ENCODE results near the gene IRF6. TPM values are rescaled to one million over a fixed set of nuclear protein-coding genes. Genes with fewer than 3 reads are reported as not detected.

Gene IRF6
- polyA plus RNA-seq, 1 donor from 2014 or later: not detected

- Histone ChIP-seq H4K20me1 (ENCODE audit: insufficient read depth) (no peaks in the 10 kb centered on the region), H3K4me3 (ENCODE audit: low read length) (no peak overlapping the region), H2AFZ (ENCODE audit: low read depth, low read length) (no peak overlapping the region), H3K9me2 (ENCODE audit: insufficient read depth, low read length) (no peaks in the 10 kb centered on the region), H3K27ac (ENCODE audit: low read length) (no peak overlapping the region), H3K79me2 (replicated peaks; ENCODE audit: insufficient read depth, low read length) (no peaks in the 10 kb centered on the region), H3K27me3 (ENCODE audit: insufficient read depth, low read depth, low read length) (no peaks in the 10 kb centered on the region), H3K9me3 (ENCODE audit: low read length) (no peaks in the 10 kb centered on the region), H3K9ac (ENCODE audit: low read length) (no peak overlapping the region), H3F3A (ENCODE audit: insufficient read depth, low read length, poor library complexity, severe bottlenecking) (no peaks in the 10 kb centered on the region), H3K36me3 (ENCODE audit: insufficient read depth, low read length) (no peaks in the 10 kb centered on the region), H3K4me2 (ENCODE audit: low read length) (no peak overlapping the region)
- TF ChIP-seq EP300 (conservative IDR thresholded peaks at IDR 0.05; ENCODE audit: poor library complexity, severe bottlenecking) (no peak), REST (IDR thresholded peaks at IDR 0.05; ENCODE audit: borderline replicate concordance) (no peak), EZH2 (IDR thresholded peaks at IDR 0.05; ENCODE audit: borderline replicate concordance, insufficient read depth, low read length, poor library complexity, severe bottlenecking) (no peak), CTCF (IDR thresholded peaks at IDR 0.05; ENCODE audit: poor library complexity, severe bottlenecking) (no peak), MXI1 (conservative IDR thresholded peaks at IDR 0.05; ENCODE audit: poor library complexity, severe bottlenecking) (no peak), RAD21 (conservative IDR thresholded peaks at IDR 0.05) (no peak), TAF1 (IDR thresholded peaks at IDR 0.05; ENCODE audit: low read depth) (no peak), POLR2AphosphoS5 (IDR thresholded peaks at IDR 0.05) (no peak), SMC3 (conservative IDR thresholded peaks at IDR 0.05; ENCODE audit: poor library complexity) (no peak)
Measured at GRCh38 chr1:209741193-209741592, 64.7 kb downstream of the IRF6 start.

- no peaks in the 10 kb centered on the region for H4K20me1 ChIP-seq (ENCODE audit: insufficient read depth)
- H2AFZ ChIP-seq (ENCODE audit: low read depth, low read length): no peak overlapping the region
- H3K9me2 ChIP-seq (ENCODE audit: insufficient read depth, low read length): no peaks in the 10 kb centered on the region
- no peak overlapping the region for H3K4me2 ChIP-seq (ENCODE audit: low read length)
- H3K9me3 ChIP-seq (ENCODE audit: low read length): no peaks in the 10 kb centered on the region
- H3F3A ChIP-seq (ENCODE audit: insufficient read depth, low read length, poor library complexity, severe bottlenecking): no peaks in the 10 kb centered on the region
- H3K27me3 ChIP-seq (ENCODE audit: insufficient read depth, low read depth, low read length): no peaks in the 10 kb centered on the region
- H3K9ac ChIP-seq (ENCODE audit: low read length): no peak overlapping the region
- TF ChIP-seq MXI1 (conservative IDR thresholded peaks at IDR 0.05; ENCODE audit: poor library complexity, severe bottlenecking) (no peak), REST (IDR thresholded peaks at IDR 0.05; ENCODE audit: borderline replicate concordance) (no peak), SMC3 (conservative IDR thresholded peaks at IDR 0.05; ENCODE audit: poor library complexity) (no peak), RAD21 (conservative IDR thresholded peaks at IDR 0.05) (no peak), CTCF (IDR thresholded peaks at IDR 0.05; ENCODE audit: poor library complexity, severe bottlenecking) (no peak), POLR2AphosphoS5 (IDR thresholded peaks at IDR 0.05) (no peak), EZH2 (IDR thresholded peaks at IDR 0.05; ENCODE audit: borderline replicate concordance, insufficient read depth, low read length, poor library complexity, severe bottlenecking) (no peak), TAF1 (IDR thresholded peaks at IDR 0.05; ENCODE audit: low read depth) (no peak), EP300 (conservative IDR thresholded peaks at IDR 0.05; ENCODE audit: poor library complexity, severe bottlenecking) (no peak)
- no peak overlapping the region for H3K27ac ChIP-seq (ENCODE audit: low read length)
- H3K36me3 ChIP-seq (ENCODE audit: insufficient read depth, low read length): no peaks in the 10 kb centered on the region
- H3K79me2 ChIP-seq (replicated peaks; ENCODE audit: insufficient read depth, low read length): no peaks in the 10 kb centered on the region
- H3K4me3 ChIP-seq (ENCODE audit: low read length): no peak overlapping the region
Measured at GRCh38 chr1:209738270-209738669, 67.7 kb downstream of the IRF6 start.
